K562 (cell line): ENCODE measurements around the gene GSTA4. TPM values are rescaled to one million over a fixed set of nuclear protein-coding genes. Genes with fewer than 3 reads are reported as not detected.

ENCODE experiments used
- ATF1 ChIP-seq, 2 experiments: fragments of 450-650 bp in 1 of 2; IDR thresholded peaks; 2 replicates each; pipeline ENCODE4 v1.6.1; 2016; ENCODE audit warnings: missing compliant biosample characterization in 1 of 2, missing genetic modification characterization in 1 of 2
- HDAC2 ChIP-seq: fragments of 450-650 bp; IDR thresholded peaks from 2 replicates; pipeline ENCODE4 v1.6.1; 2016; ENCODE audit warnings: mild to moderate bottlenecking
- NFE2L1 ChIP-seq: fragments of 450-650 bp; IDR thresholded peaks from 2 replicates; pipeline ENCODE4 v1.6.1; 2016; ENCODE audit warnings: missing genetic modification characterization, low read depth, mild to moderate bottlenecking, missing compliant biosample characterization, moderate library complexity, borderline replicate concordance
- OTX1 ChIP-seq: fragments of 450-650 bp; formaldehyde crosslinking; IDR thresholded peaks from 2 replicates; pipeline ENCODE4 v1.4.0; 2022; ENCODE audit warnings: mild to moderate bottlenecking
- RBM14 ChIP-seq: fragments of 200-400 bp; formaldehyde crosslinking; IDR thresholded peaks from 2 replicates; pipeline ENCODE4 v1.6.1; 2018; ENCODE audit warnings: low read depth, mild to moderate bottlenecking, low read length, moderate library complexity, borderline replicate concordance; ENCODE audit not compliant: insufficient read depth
- polyA plus RNA-seq, 8 experiments: library from polyadenylated mRNA; depleted of rRNA in 4 of 8; stranded (reverse) in 5 of 8; unstranded in 3 of 8; fragments of >200 nt; fragmentation: Nextera tagmentation in 2 of 8; fragmentation: Illumina TruSeq in 1 of 8; extraction: Ambion mirVana in 2 of 8; extraction: Trizol in 1 of 8; gene quantifications; 2 replicates each; pipeline versions ENCODE4 v1.2.1 to v1.2.3, GENCODE V29; 2011 to 2014; ENCODE audit warnings: inconsistent platforms in 1 of 8, missing spikeins in 1 of 8
- total RNA-seq, 7 experiments: library from RNA; depleted of rRNA in 6 of 7; stranded (reverse); fragments of >200 nt in 6 of 7; fragmentation: Illumina TruSeq in 2 of 7; extraction: Trizol in 2 of 7; gene quantifications; 2 replicates each; pipeline versions ENCODE4 v1.2.1 to v1.2.3, GENCODE V29; 2011 to 2021; ENCODE audit warnings: low replicate concordance in 1 of 7
- TF ChIP-seq, protein P1 (sequence below): sonication (generic); formaldehyde crosslinking; IDR thresholded peaks from 2 replicates; pipeline ENCODE4 v1.9.0; 2022; ENCODE audit warnings: mild to moderate bottlenecking, missing genetic modification reagents
- TF ChIP-seq, protein P2 (sequence below), 2 experiments: fragments of 150-350 bp in 1 of 2; IDR thresholded peaks; 2 replicates each; pipeline ENCODE4 v1.6.1; 2012 to 2016; ENCODE audit warnings: low read depth in 2 of 2, low read length in 2 of 2, mild to moderate bottlenecking in 1 of 2, moderate library complexity in 1 of 2
- TF ChIP-seq, protein P3 (sequence below): fragments of 450-650 bp; conservative IDR thresholded peaks from 2 replicates; pipeline ENCODE4 v1.6.1; 2016; ENCODE audit warnings: missing genetic modification characterization, low read depth, mild to moderate bottlenecking, control low read depth, missing compliant biosample characterization
- TF ChIP-seq, protein P4 (sequence below): sonication (generic); formaldehyde crosslinking; IDR thresholded peaks from 2 replicates; pipeline ENCODE4 v1.8.0; 2022; ENCODE audit warnings: missing genetic modification reagents, mild to moderate bottlenecking, moderate library complexity, borderline replicate concordance

GSTA4 gene
- total and polyA plus RNA-seq, 9 of the 15 experiments (the other 6 are each of a cell fraction or from before 2014, with no cell fraction given): 0.89 to 4.0 (median 2.0) TPM

DNA sequence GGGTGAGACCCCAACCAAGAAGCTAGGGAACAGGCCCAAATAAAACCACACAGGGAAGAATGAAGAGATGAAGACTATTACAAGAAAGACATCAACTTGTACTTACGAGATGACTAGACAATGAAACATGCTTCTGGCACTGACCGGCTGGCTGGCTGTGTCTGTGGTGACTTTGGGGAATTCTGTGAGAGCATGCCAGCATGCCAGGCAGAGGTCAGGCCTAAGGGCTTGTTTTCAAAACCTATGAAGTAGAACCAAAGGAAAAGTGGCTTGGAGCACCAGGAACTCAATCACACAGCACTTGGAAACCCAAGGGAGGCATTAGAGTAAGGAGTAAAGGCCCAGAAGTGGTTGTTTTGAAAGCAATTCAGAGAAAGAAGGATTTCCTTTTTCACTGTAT is 57.2 kb downstream of the GSTA4 start (continued):
- TF ChIP-seq ATF1 (CRISPR knock-in tag; IDR thresholded peaks at IDR 0.05) (no peak), ATF1 (tag; IDR thresholded peaks at IDR 0.05) (no peak), RBM14 (no peak), HDAC2 (no peak), OTX1 (CRISPR knock-in tag) (no peak), NFE2L1 (no peak)
- TF ChIP-seq, protein P1, sequence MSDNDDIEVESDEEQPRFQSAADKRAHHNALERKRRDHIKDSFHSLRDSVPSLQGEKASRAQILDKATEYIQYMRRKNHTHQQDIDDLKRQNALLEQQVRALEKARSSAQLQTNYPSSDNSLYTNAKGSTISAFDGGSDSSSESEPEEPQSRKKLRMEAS: no peak
- TF ChIP-seq, protein P2, sequence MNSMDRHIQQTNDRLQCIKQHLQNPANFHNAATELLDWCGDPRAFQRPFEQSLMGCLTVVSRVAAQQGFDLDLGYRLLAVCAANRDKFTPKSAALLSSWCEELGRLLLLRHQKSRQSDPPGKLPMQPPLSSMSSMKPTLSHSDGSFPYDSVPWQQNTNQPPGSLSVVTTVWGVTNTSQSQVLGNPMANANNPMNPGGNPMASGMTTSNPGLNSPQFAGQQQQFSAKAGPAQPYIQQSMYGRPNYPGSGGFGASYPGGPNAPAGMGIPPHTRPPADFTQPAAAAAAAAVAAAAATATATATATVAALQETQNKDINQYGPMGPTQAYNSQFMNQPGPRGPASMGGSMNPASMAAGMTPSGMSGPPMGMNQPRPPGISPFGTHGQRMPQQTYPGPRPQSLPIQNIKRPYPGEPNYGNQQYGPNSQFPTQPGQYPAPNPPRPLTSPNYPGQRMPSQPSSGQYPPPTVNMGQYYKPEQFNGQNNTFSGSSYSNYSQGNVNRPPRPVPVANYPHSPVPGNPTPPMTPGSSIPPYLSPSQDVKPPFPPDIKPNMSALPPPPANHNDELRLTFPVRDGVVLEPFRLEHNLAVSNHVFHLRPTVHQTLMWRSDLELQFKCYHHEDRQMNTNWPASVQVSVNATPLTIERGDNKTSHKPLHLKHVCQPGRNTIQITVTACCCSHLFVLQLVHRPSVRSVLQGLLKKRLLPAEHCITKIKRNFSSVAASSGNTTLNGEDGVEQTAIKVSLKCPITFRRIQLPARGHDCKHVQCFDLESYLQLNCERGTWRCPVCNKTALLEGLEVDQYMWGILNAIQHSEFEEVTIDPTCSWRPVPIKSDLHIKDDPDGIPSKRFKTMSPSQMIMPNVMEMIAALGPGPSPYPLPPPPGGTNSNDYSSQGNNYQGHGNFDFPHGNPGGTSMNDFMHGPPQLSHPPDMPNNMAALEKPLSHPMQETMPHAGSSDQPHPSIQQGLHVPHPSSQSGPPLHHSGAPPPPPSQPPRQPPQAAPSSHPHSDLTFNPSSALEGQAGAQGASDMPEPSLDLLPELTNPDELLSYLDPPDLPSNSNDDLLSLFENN (IDR thresholded peaks at IDR 0.05; ENCODE audit: low read depth in 2 of 2, low read length in 2 of 2): no peak
- TF ChIP-seq, protein P3, sequence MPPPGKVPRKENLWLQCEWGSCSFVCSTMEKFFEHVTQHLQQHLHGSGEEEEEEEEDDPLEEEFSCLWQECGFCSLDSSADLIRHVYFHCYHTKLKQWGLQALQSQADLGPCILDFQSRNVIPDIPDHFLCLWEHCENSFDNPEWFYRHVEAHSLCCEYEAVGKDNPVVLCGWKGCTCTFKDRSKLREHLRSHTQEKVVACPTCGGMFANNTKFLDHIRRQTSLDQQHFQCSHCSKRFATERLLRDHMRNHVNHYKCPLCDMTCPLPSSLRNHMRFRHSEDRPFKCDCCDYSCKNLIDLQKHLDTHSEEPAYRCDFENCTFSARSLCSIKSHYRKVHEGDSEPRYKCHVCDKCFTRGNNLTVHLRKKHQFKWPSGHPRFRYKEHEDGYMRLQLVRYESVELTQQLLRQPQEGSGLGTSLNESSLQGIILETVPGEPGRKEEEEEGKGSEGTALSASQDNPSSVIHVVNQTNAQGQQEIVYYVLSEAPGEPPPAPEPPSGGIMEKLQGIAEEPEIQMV (tag): no peak
- TF ChIP-seq, protein P4, sequence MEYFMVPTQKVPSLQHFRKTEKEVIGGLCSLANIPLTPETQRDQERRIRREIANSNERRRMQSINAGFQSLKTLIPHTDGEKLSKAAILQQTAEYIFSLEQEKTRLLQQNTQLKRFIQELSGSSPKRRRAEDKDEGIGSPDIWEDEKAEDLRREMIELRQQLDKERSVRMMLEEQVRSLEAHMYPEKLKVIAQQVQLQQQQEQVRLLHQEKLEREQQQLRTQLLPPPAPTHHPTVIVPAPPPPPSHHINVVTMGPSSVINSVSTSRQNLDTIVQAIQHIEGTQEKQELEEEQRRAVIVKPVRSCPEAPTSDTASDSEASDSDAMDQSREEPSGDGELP (CRISPR knock-in tag): no peak
